Measurements from ENCODE around the gene C1orf159. TPM values are rescaled to one million over a fixed set of nuclear protein-coding genes. Genes with fewer than 3 reads are reported as not detected.

The C1orf159 gene
- total RNA-seq, 4 donors from 2014 or later: 14.0 to 32.0 (median 22.7) TPM

GRCh38 chr1:1072849-1073742 lies 42.8 kb downstream of the C1orf159 start:
- no peak for DNase-seq
- Histone ChIP-seq H3K27me3 (no peaks in the 10 kb centered on the region), H3K36me3 (no peaks in the 10 kb centered on the region), H3K4me1 (peaks cover 0 to 27% (median 13%) of the 10 kb centered on the region in 4 donors), H3K9me3 (no peaks in the 10 kb centered on the region), H3K4me3 (no peak overlapping the region), H3K27ac (peak overlapping the region in 2 of 4 donors; percentile 48 to 73)
- TF ChIP-seq CTCF (IDR thresholded peaks at IDR 0.05) (no peak), POLR2A (IDR thresholded peaks at IDR 0.05) (no peak)

- Histone ChIP-seq H3K27me3 (no peaks in the 10 kb centered on the region), H3K27ac (no peak overlapping the region), H3K9me3 (no peaks in the 10 kb centered on the region), H3K36me3 (no peaks in the 10 kb centered on the region), H3K4me3 (no peak overlapping the region), H3K4me1 (peaks cover 0 to 29% (median 15%) of the 10 kb centered on the region in 4 donors)
- no peak for TF ChIP-seq CTCF (IDR thresholded peaks at IDR 0.05)
- no peak for TF ChIP-seq POLR2A (IDR thresholded peaks at IDR 0.05)
- DNase-seq: no peak
Observed at GRCh38 chr1:1072299-1072848, 43.5 kb downstream of the C1orf159 start.

DNA sequence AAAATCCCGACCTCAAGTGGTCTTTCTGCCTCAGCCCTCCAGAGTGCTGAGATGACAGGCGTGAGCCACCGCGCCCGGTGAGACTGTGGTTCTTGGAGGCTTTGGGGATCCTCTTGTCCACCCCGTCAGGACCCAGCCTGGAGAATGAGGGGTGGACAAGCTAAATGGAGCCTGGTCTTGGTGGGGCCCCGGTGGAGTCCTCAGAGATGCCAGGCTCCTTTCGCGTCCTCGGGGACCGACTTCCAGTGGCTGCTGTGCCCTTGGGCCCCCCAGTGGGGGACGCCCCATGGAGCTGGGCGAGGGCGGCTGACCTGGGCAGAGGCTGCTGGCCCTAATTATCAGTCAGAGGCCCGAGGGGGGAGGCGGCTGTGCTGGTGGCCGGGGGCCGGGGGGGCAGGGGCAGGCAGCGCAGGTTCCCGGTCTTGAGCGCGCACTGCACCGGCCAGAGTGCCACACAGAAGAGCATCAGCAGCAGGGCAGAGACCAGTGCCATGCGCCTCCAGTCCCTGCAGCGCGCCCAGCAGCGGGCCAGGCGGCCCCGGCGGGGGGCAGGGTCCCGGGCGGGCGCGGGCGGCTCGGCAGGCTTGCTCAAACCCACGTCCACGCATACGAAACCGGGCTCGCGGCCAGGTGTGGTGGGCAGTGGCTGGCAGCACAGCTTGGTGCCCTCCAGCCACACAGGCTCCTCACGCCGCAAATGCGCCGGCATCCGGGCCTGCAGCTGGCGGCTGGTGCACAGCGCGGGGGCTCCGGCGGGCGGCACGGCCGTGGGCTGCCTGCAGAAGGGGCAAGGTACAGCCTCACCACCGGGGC lies 44.2 kb downstream of the C1orf159 start:
- H3K9me3 ChIP-seq: no peaks in the 10 kb centered on the region
- H3K27ac ChIP-seq: no peak overlapping the region
- no peak for DNase-seq
- no peak overlapping the region for H3K4me3 ChIP-seq
- no peak for TF ChIP-seq POLR2A (IDR thresholded peaks at IDR 0.05)
- no peak for TF ChIP-seq CTCF (IDR thresholded peaks at IDR 0.05)
- no peaks in the 10 kb centered on the region for H3K36me3 ChIP-seq
- peaks cover 0 to 29% (median 15%) of the 10 kb centered on the region in 4 donors for H3K4me1 ChIP-seq
- no peaks in the 10 kb centered on the region for H3K27me3 ChIP-seq

- Histone ChIP-seq H3K4me3 (peak overlapping the region in 3 of 4 donors; percentile 55 to 68 (median 65)), H3K9me3 (no peaks in the 10 kb centered on the region), H3K4me1 (peaks cover 0 to 29% (median 15%) of the 10 kb centered on the region in 4 donors), H3K27ac (no peak overlapping the region), H3K27me3 (no peaks in the 10 kb centered on the region), H3K36me3 (no peaks in the 10 kb centered on the region)
- TF ChIP-seq POLR2A (IDR thresholded peaks at IDR 0.05) (no peak), CTCF (IDR thresholded peaks at IDR 0.05) (no peak)
- peak in 2 of 3 donors; percentile 42 to 54 for DNase-seq
Observed at GRCh38 chr1:1069711-1070676, 45.9 kb downstream of the C1orf159 start.
